ENCODE measurements around the gene PRKCA. TPM values are rescaled to one million over a fixed set of nuclear protein-coding genes. Genes with fewer than 3 reads are reported as not detected.
A peak's percentile ranks its signal among the peaks of the same experiment; 100 is the strongest.

Gene PRKCA
- total and polyA plus RNA-seq, 2 of the 13 experiments (the other 11 are each of a cell fraction or from before 2014, with no cell fraction given) = 18.5 to 21.5 TPM

GRCh38 chr17:66673668-66674276 lies 371.4 kb downstream of the PRKCA start (continued):
- TF ChIP-seq, protein P1, sequence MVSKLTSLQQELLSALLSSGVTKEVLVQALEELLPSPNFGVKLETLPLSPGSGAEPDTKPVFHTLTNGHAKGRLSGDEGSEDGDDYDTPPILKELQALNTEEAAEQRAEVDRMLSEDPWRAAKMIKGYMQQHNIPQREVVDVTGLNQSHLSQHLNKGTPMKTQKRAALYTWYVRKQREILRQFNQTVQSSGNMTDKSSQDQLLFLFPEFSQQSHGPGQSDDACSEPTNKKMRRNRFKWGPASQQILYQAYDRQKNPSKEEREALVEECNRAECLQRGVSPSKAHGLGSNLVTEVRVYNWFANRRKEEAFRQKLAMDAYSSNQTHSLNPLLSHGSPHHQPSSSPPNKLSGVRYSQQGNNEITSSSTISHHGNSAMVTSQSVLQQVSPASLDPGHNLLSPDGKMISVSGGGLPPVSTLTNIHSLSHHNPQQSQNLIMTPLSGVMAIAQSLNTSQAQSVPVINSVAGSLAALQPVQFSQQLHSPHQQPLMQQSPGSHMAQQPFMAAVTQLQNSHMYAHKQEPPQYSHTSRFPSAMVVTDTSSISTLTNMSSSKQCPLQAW (CRISPR knock-in tag; IDR thresholded peaks at IDR 0.05) = 0 out of 2 replicates have a peak, but pooled peaks have one; percentile 33

DNA sequence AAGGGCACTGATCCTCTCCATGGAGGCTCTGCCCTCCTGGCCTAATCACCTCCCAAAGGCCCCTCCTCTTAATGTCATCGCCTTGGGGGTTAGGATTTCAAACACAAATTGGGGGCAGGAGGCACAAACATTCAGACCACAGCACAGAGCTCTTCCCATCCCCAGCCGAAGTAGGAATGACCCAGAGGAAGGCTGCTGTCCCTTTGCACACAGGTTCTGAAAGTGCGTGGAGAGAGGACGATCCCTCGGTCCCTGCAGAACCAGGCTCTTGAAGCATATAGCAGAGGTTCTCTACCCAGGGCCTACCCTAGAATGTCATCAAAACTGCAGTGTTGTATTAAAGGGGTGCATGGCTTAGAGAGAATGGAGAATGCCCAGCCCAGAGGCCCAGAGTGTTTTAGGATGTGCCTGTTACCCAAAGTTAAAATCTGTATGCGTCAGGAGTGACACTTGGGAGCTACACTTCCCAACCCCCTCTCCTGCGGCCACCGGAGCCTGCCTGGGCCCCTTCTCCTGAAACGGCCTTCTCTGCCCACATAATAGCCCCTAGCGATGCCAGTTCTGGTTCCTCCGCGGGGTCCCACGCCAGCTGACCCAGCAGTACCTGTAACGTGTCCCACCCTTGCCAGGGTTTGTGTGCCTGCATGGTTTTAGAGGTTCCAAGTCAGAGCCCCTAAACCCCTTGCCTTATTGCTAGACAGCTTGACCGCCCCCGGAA lies 373.0 kb downstream of the PRKCA start:
- in situ Hi-C loops (cut with HindIII; ENCODE audit: extremely low pct_ligation_motif_present, low pct_unique_long_range_greater_than_20kb) = no loop called here
- FAIRE-seq = no peak
- no peaks in the 10 kb centered on the region for H3K27me3 ChIP-seq (ENCODE audit: control insufficient read depth in 1 of 2, insufficient read depth in 2 of 2, low read length in 2 of 2)
- TF ChIP-seq NCOA1 (CRISPR knock-in tag; IDR thresholded peaks at IDR 0.05) (no peak), REST (IDR thresholded peaks at IDR 0.05; ENCODE audit: borderline replicate concordance in 1 of 2, low read depth in 1 of 2, low read length in 2 of 2) (peak in 1 of 2 experiments; percentile 52; a peak in 3 of 4 replicates)
- ChIA-PET CTCF (ENCODE audit: low intra/inter-chr PET ratio, low total read pairs) (no interaction called here), POLR2A (no interaction called here)
- no peak overlapping the region for H3K4me2 ChIP-seq (ENCODE audit: low read depth, low read length)
- BruUV-seq (replicated peaks) = no TSS peak
- peaks cover 17% of the 10 kb centered on the region for H3K4me1 ChIP-seq (ENCODE audit: insufficient read depth, low read length)
- no peak overlapping the region for H2AFZ ChIP-seq (ENCODE audit: low read length)
- intact Hi-C loops (cut with micrococcal nuclease; ENCODE audit: unreplicated experiment) = no loop called here
- no peaks in the 10 kb centered on the region for H4K20me1 ChIP-seq (ENCODE audit: insufficient read depth, low read length)
- H3K9ac ChIP-seq (ENCODE audit: insufficient read depth, low read depth, low read length) = no peak overlapping the region
- peaks cover 0 to 1% of the 10 kb centered on the region in 2 experiments; a peak in 1 of 5 replicates for H3K36me3 ChIP-seq (replicated peaks in 1 of 2; ENCODE audit: control insufficient read depth in 1 of 2, insufficient read depth in 2 of 2, low read length in 2 of 2)
- no peak overlapping the region for H3K27ac ChIP-seq (ENCODE audit: extremely low read length, insufficient read depth, low read length)
- H3K9me3 ChIP-seq (ENCODE audit: low read length) = no peaks in the 10 kb centered on the region
- no peak overlapping the region for H3K4me3 ChIP-seq (replicated peaks in 1 of 3; ENCODE audit: insufficient read depth in 1 of 3, low read depth in 2 of 3, low read length in 3 of 3)
- H3K79me2 ChIP-seq (ENCODE audit: insufficient read depth, low read length) = no peaks in the 10 kb centered on the region
- no peak for DNase-seq (ENCODE audit: low spot score)
- ATAC-seq = no peak
- WGBS (ENCODE audit: low lambda C conversion rate) = 93% methylated on average over 14 of the region's 16 CpGs

All from HepG2 (cell line).